ENCODE measurements around the gene MPP4. TPM values are rescaled to one million over a fixed set of nuclear protein-coding genes. Genes with fewer than 3 reads are reported as not detected.

MPP4 gene, protein sequence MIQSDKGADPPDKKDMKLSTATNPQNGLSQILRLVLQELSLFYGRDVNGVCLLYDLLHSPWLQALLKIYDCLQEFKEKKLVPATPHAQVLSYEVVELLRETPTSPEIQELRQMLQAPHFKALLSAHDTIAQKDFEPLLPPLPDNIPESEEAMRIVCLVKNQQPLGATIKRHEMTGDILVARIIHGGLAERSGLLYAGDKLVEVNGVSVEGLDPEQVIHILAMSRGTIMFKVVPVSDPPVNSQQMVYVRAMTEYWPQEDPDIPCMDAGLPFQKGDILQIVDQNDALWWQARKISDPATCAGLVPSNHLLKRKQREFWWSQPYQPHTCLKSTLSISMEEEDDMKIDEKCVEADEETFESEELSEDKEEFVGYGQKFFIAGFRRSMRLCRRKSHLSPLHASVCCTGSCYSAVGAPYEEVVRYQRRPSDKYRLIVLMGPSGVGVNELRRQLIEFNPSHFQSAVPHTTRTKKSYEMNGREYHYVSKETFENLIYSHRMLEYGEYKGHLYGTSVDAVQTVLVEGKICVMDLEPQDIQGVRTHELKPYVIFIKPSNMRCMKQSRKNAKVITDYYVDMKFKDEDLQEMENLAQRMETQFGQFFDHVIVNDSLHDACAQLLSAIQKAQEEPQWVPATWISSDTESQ
- total RNA-seq (under 1 TPM in 1 of 2 donors, not detected in 1; 0.15 TPM), polyA plus RNA-seq (under 1 TPM; 0.08 to 0.22 TPM)
- long read RNA-seq, donor 1, result 0 reads
- long read RNA-seq, donor 2, result 0 reads
- long read RNA-seq, donor 3, result 0 reads
- long read RNA-seq, donor 4, result 0 reads
- long read RNA-seq, donor 5, result 0 reads

DNA sequence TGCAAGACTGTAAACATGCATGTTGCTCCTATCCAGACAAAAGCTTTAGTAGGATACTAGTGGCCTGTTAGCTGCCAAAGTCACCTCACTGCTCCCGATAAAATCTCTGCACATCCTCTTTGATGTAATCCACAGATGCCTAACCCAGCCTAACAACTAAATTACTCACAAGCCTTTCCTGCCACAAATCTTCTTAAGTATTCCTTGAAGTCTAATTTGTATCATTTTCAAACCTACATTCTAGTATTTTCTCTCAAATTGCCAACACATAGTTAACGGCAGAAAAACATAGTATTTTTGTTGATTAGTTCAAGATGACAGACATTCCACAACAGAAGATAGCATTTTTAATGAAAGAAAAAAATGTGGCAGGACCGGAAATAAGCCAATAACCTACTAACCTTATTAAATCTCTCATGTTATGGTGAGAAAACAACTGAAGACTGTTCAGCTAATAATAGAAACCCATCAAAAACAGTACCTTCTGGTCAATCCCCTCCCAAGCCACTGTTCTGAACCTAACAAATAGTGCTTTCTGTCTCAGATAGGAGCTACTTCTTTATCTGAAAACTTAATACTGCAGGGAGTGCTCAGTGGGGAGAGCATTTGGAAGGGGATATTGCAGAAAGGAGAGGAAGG lies at the start of gene MPP4:
Gene MPP4, minus strand, starts transcription at position 57 of the 639 bp plus-strand sequence. CDS start 4,690 bp downstream, outside the sequence.
- peak in 2 of 3 donors; percentile 1 to 7 for DNase-seq
- H3K9ac ChIP-seq (ENCODE audit: insufficient read depth in 1 of 2, low read length in 2 of 2), result no peak within 1 kb of the TSS

DNA sequence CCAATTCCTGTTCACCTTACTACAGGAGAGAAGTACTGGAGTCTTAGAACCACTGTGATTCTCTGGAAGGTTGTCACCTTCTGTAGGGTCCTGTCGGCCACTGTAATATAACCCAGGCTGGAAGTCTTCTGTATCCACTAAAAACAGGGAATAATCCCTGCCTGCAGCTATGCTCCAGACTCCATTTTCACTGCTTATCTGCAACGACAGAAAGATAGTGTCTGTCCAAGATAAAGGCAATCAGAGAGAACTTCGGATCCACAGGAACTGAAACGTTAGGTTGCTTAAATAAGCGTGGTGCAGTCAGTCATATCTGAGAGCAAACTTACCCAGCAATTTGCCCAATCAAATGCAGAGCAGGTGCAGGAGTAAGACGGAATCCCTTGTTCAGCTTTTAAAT lies 48.1 kb upstream of the MPP4 start:
- Histone ChIP-seq H3K4me1 (ENCODE audit: control insufficient read depth in 5 of 5, insufficient read depth in 5 of 5, low read length in 5 of 5) (no peaks in the 10 kb centered on the region), H3K4me3 (no peak overlapping the region), H3K27me3 (ENCODE audit: control insufficient read depth in 3 of 3, insufficient read depth in 3 of 3, low read length in 2 of 3) (no peaks in the 10 kb centered on the region), H3K36me3 (ENCODE audit: control insufficient read depth in 4 of 4, insufficient read depth in 4 of 4, low read length in 4 of 4) (peaks cover 12 to 42% (median 22%) of the 10 kb centered on the region in 4 donors), H3K9ac (ENCODE audit: insufficient read depth in 1 of 2, low read length in 2 of 2) (no peak overlapping the region), H3K27ac (ENCODE audit: low read depth in 1 of 2, low read length in 1 of 2) (no peak overlapping the region), H3K9me3 (ENCODE audit: control insufficient read depth in 4 of 4, insufficient read depth in 3 of 4, low read length in 3 of 4) (no peaks in the 10 kb centered on the region)
- 85 to 89% methylated on average over 6 of the region's 6 CpGs for WGBS, 2 donors
- no peak for ATAC-seq (ENCODE audit: insufficient read depth, low FRiP score)
- TF ChIP-seq, protein P1, sequence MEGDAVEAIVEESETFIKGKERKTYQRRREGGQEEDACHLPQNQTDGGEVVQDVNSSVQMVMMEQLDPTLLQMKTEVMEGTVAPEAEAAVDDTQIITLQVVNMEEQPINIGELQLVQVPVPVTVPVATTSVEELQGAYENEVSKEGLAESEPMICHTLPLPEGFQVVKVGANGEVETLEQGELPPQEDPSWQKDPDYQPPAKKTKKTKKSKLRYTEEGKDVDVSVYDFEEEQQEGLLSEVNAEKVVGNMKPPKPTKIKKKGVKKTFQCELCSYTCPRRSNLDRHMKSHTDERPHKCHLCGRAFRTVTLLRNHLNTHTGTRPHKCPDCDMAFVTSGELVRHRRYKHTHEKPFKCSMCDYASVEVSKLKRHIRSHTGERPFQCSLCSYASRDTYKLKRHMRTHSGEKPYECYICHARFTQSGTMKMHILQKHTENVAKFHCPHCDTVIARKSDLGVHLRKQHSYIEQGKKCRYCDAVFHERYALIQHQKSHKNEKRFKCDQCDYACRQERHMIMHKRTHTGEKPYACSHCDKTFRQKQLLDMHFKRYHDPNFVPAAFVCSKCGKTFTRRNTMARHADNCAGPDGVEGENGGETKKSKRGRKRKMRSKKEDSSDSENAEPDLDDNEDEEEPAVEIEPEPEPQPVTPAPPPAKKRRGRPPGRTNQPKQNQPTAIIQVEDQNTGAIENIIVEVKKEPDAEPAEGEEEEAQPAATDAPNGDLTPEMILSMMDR (IDR thresholded peaks at IDR 0.05; ENCODE audit: control extremely low read depth, extremely low read depth), result no peak
- no peak for DNase-seq

More for the DNA sequence above, at the start of gene MPP4:
- Histone ChIP-seq H3K27ac (ENCODE audit: low read depth in 1 of 2, low read length in 1 of 2) (peak within 1 kb of the TSS in 1 of 2 donors; percentile 40), H3K36me3 (ENCODE audit: control insufficient read depth in 4 of 4, insufficient read depth in 4 of 4, low read length in 4 of 4) (peaks cover 2 to 11% (median 7%) of the 10 kb centered on the region in 4 donors), H3K27me3 (ENCODE audit: control insufficient read depth in 3 of 3, insufficient read depth in 3 of 3, low read length in 2 of 3) (no peaks in the 10 kb centered on the region), H3K4me3 (no peak within 1 kb of the TSS), H3K4me1 (ENCODE audit: control insufficient read depth in 5 of 5, insufficient read depth in 5 of 5, low read length in 5 of 5) (peaks cover 0 to 8% (median 7%) of the 10 kb centered on the region in 5 donors), H3K9me3 (ENCODE audit: control insufficient read depth in 4 of 4, insufficient read depth in 3 of 4, low read length in 3 of 4) (no peaks in the 10 kb centered on the region)
- ATAC-seq (ENCODE audit: insufficient read depth, low FRiP score), result no peak
- TF ChIP-seq, protein P1 (IDR thresholded peaks at IDR 0.05; ENCODE audit: control extremely low read depth, extremely low read depth), result no peak
- 49 to 66% methylated on average over 3 of the region's 3 CpGs for WGBS, 2 donors

DNA sequence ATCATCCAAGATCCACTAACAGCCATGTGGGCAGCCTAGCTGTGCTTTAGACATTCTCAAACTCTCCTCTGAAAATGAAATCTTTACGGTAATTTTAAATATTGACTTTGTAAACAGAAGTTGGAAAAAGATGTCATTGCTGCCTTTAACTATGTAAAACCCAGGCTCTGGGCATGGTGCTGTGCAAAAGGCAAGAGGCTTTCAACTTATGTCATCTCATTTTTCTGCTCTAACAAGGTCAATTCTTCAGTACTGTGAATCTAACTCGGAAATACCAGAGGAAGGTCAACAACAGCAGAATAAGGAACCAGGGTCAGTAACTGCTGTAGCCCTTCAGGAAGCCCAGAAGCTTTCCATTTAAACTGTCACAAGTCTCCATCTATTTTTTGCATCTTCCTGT lies 37.0 kb upstream of the MPP4 start:
- WGBS, 2 donors, result 74 to 86% methylated on average over 2 of the region's 2 CpGs
- ATAC-seq (ENCODE audit: insufficient read depth, low FRiP score) (no peak), DNase-seq (no peak)
- H3K9ac ChIP-seq (ENCODE audit: insufficient read depth in 1 of 2, low read length in 2 of 2), result no peak overlapping the region
- no peak overlapping the region for H3K27ac ChIP-seq (ENCODE audit: low read depth in 1 of 2, low read length in 1 of 2)
- H3K4me1 ChIP-seq (ENCODE audit: control insufficient read depth in 5 of 5, insufficient read depth in 5 of 5, low read length in 5 of 5), result no peaks in the 10 kb centered on the region
- TF ChIP-seq, protein P1 (IDR thresholded peaks at IDR 0.05; ENCODE audit: control extremely low read depth, extremely low read depth), result no peak
- H3K36me3 ChIP-seq (ENCODE audit: control insufficient read depth in 4 of 4, insufficient read depth in 4 of 4, low read length in 4 of 4), result peaks cover 4 to 54% (median 35%) of the 10 kb centered on the region in 4 donors
- H3K27me3 ChIP-seq (ENCODE audit: control insufficient read depth in 3 of 3, insufficient read depth in 3 of 3, low read length in 2 of 3), result no peaks in the 10 kb centered on the region
- H3K9me3 ChIP-seq (ENCODE audit: control insufficient read depth in 4 of 4, insufficient read depth in 3 of 4, low read length in 3 of 4), result peaks cover 0 to 3% (median 0%) of the 10 kb centered on the region in 4 donors
- H3K4me3 ChIP-seq, result no peak overlapping the region

All from lung (tissue), 16 donors.